IPS-18c (cell line): ENCODE data around the gene ACTA1.
A peak's percentile ranks its signal among the peaks of the same experiment; 100 is the strongest.

Source experiments
- H3K4me3 ChIP-seq: 2 replicates; pipeline ENCODE4 v1.7.0; 2013; ENCODE audit warnings: low read depth, mild to moderate bottlenecking, low read length, moderate library complexity; ENCODE audit not compliant: insufficient read depth
- H3K9me3 ChIP-seq: one replicate; pipeline ENCODE4 v1.6.1; 2013; ENCODE audit warnings: mild to moderate bottlenecking, low read length, moderate library complexity; ENCODE audit not compliant: control insufficient read depth, insufficient read depth

The ACTA1 gene

DNA sequence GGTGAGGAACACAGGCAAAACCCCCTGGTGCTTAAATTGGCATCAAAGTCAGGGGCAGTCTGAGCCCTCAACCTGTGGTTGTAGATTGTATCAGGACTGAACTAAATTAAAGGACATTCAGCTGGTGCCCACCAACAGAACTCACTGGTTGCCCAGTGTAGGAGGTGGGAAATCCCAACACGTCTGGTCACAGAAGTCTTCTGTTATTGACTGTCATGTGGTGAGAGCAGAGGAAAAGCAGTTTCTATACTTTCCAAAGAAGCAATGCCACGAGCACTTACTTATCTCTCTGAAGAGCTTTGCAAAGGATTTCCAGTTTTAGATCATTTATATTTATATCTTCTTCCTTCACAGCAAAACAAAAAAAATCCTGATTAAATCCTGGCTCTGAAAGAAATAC, 15.0 kb upstream of the ACTA1 start:
- Histone ChIP-seq H3K9me3 (no peaks in the 10 kb centered on the region), H3K4me3 (no peak overlapping the region)

DNA sequence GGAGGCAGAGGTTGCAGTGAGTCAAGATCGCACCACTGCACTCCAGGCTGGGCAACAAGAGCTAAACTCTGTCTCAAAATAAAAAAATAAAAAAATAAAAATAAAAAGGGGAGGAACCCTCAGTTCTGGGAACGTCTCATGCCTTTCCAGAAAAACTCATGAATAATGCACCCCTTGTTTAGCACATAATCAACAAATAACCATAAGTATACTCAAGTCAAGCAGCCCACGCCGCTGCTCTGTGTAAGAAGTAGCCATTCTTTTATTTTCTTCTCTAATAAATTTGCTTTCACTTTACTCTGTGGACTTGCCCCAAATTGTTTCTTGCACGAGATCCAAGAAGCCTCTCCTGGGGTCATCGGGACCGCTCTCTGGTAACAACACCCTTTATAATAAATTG, 14.5 kb upstream of the ACTA1 start:
- no peak overlapping the region for H3K4me3 ChIP-seq
- no peaks in the 10 kb centered on the region for H3K9me3 ChIP-seq

DNA sequence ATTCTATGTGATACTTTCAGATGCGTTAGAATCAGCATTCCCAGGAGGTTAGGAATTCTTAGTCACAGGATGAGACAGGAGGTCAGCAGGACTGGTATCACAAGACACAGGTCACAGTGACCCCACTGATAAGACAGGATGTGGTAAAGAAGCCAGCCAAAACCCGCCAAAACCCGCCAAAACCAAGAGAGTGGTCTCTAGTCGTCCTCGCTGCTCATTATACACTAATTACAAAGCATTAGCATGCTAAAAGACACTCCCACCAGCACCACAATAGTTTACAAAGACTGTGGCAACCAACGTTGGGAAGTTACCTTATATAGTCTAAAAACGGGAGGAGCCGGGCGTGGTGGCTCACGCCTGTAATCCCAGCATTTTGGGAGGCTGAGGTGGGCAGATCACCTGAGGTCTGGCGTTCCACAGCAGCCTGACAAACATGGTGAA, 13.9 kb upstream of the ACTA1 start:
- H3K4me3 ChIP-seq: no peak overlapping the region
- H3K9me3 ChIP-seq: no peaks in the 10 kb centered on the region

DNA sequence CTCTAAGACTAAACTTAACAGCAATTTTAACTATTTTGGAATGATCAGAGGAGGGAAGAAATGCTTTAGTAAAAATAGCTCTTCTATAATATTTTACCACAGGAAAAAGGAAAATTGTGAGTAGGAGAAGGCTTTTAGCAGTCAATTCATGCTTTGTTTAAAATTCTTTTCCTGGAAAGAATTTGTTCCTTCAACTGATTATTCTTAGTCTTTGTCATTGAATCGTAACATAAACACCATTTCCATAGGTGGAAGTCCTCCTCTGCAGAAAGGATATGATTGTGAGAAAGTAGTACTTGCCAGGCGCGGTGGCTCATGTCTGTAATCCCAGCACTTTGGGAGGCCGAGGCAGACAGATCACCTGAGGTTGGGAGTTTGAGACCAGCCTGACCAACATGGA, 11.9 kb upstream of the ACTA1 start:
- Histone ChIP-seq H3K4me3 (no peak overlapping the region), H3K9me3 (no peaks in the 10 kb centered on the region)

- Histone ChIP-seq H3K4me3 (no peak overlapping the region), H3K9me3 (no peaks in the 10 kb centered on the region)
Observed at GRCh38 chr1:229440851-229441537, 7.1 kb upstream of the ACTA1 start.

DNA sequence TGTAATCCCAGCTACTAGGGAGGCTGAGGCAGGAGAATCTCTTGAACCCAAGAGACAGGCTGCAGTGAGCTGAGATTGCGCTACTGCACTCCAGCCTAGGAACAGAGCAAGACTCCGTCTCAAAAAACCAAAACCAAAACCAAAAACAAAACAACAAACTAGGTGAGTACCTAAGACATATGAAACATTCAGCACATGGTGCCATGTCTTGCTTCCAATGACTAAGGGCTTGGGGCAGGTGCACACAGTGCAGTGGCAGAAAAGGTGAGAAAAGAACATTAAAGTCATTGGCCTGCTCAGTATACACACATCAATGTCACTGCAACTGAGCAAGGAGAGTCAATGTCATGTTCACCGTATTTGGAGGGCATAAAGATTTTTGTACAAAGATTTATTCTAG, 4.1 kb upstream of the ACTA1 start:
- Histone ChIP-seq H3K9me3 (no peaks in the 10 kb centered on the region), H3K4me3 (no peak overlapping the region)

- Histone ChIP-seq H3K4me3 (no peak overlapping the region), H3K9me3 (no peaks in the 10 kb centered on the region)
Observed at GRCh38 chr1:229437443-229437842, 3.5 kb upstream of the ACTA1 start.

GRCh38 chr1:229436201-229436600, 2.3 kb upstream of the ACTA1 start:
- Histone ChIP-seq H3K4me3 (no peak overlapping the region), H3K9me3 (peaks cover 2% of the 10 kb centered on the region)

DNA sequence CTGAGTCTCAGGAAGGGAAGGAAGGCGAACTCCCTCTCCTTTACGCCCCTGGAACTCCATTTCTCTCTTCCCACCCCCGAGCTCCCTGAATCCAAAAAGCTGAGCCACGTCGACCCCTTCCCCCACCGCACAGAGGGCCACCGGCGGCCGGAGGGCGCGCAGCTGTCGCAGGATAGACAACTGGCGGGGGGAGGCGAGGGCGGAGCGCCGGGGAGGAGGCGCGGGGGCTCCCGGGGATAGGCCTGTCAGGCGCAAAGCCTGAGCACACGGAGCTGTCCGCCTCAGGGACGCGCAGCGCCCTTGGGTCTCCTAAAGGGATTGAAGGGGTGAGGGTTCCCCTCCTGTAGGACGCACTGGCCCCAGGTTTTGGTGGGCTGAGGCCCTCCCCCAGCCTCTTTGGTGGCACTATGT, 752 bp upstream of the ACTA1 start:
- H3K9me3 ChIP-seq: peaks cover 2% of the 10 kb centered on the region
- peak overlapping the region; percentile 57 for H3K4me3 ChIP-seq

- Histone ChIP-seq H3K4me3 (peak overlapping the region; percentile 57), H3K9me3 (peaks cover 4% of the 10 kb centered on the region)
Observed at GRCh38 chr1:229433364-229434004, 410 bp downstream of the ACTA1 start.

DNA sequence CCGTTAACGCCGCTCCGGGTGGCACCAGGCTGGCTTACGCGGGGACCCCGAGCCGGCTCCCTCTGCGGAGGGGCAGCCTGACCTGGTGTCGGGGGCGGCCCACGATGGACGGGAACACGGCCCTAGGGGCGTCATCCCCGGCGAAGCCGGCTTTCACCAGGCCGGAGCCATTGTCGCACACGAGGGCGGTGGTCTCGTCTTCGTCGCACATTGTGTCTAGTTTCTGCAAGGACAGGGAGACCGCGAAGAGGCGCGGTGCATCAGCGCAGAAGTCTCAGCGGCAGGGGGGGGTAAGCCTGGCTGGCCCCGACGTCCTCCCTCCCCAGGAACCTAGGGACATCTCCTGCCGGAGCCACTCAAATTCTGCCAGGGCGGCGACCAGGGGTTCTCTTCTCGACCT, 989 bp downstream of the ACTA1 start:
- peaks cover 4% of the 10 kb centered on the region for H3K9me3 ChIP-seq
- H3K4me3 ChIP-seq: no peak overlapping the region

DNA sequence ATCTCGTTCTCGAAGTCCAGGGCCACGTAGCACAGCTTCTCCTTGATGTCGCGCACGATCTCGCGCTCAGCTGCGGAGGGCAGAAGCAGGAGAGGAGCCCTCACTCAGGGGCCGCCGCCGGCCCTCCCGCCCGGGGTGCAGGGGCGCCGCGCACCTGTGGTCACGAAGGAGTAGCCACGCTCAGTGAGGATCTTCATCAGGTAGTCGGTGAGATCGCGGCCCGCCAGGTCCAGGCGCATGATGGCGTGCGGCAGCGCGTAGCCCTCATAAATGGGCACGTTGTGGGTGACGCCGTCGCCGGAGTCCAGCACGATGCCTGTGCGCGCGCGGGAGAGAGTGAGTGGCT, 1.8 kb downstream of the ACTA1 start:
- Histone ChIP-seq H3K9me3 (peaks cover 4% of the 10 kb centered on the region), H3K4me3 (no peak overlapping the region)

DNA sequence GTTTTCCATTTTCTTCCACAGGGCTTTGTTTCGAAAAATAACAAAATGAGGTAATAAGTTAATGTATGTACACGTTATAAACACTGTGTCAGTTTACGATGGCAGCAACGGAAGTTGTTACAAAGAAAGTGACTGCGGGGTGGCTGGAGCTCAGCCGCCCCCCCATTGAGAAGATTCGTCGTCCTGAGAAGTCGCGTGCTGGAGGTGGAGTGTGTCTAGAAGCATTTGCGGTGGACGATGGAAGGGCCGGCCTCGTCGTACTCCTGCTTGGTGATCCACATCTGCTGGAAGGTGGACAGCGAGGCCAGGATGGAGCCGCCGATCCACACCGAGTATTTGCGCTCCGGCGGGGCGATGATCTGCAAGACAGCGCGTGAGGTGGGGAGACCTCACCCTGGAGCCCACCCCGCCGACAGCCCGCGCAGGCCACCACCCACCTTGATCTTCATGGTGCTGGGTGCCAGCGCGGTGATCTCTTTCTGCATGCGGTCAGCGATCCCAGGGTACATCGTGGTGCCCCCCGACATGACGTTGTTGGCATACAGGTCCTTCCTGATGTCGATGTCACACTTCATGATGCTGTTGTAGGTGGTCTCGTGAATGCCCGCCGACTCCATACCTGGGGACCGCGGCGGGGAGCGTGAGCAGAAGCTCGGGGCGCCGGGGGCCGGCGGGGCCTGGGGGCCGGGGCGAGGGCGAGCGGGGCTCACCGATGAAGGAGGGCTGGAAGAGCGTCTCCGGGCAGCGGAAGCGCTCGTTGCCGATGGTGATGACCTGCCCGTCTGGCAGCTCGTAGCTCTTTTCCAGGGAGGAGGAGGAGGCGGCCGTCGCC, 2.4 kb downstream of the ACTA1 start:
- no peak overlapping the region for H3K4me3 ChIP-seq
- peaks cover 4% of the 10 kb centered on the region for H3K9me3 ChIP-seq

- H3K4me3 ChIP-seq: no peak overlapping the region; the same call in 1 of the 2 replicates
Observed at GRCh38 chr1:229430761-229431283, 3.1 kb downstream of the ACTA1 start.

GRCh38 chr1:229428256-229428655, 5.6 kb downstream of the ACTA1 start:
- Histone ChIP-seq H3K9me3 (peaks cover 4% of the 10 kb centered on the region), H3K4me3 (no peak overlapping the region)

More at GRCh38 chr1:229430761-229431283, 3.1 kb downstream of the ACTA1 start:
- H3K9me3 ChIP-seq: peaks cover 4% of the 10 kb centered on the region

DNA sequence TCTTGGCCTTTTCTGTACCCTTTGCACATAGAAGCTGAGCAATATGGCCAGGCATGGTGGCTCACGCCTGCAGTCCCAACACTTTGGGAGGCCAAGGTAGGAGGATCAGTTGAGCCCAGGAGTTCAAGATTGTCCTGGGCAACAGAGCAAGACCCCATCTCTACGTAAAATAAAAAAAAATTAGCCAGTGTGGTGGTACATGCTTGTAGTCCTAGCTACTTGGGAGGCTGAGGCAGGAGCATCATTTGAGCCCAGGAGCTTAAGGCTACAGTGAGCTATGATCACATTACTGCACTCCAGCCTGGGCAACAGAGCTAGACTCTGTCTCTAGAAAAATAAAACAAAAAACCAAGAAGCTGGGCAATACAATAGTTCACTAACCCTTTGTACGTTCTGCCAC, 6.3 kb downstream of the ACTA1 start:
- H3K4me3 ChIP-seq: no peak overlapping the region
- H3K9me3 ChIP-seq: peaks cover 4% of the 10 kb centered on the region

DNA sequence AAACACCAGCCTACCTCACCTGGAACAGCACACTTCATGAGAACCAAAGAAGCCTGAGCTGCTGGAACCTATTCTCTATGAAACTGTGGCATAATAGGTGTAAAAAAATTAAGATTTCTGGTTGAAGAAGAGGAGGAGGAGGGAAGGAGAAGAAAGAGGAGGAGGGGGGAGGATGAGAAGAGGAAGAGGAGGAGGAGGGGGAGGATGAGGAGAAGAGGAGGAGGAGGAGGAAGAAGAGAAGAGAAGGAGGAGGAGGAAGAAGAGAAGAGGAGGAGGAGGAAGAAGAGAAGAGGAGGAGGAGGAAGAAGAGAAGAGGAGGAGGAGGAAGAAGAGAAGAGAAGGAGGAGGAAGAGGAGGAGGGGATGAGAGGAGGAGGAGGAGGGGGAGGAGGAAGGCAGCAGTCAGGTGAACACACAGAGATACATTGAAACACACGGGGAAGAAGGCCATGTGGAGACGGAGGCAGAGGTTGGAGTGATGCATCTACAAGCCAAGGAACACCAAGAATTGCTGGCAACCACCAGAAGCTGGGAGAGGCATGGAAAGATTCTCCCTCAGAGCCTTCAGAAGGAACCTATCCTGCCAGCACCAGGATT, 8.2 kb downstream of the ACTA1 start:
- Histone ChIP-seq H3K4me3 (no peak overlapping the region), H3K9me3 (peaks cover 2% of the 10 kb centered on the region)
